ENCODE data around the gene STX2.

DNA sequence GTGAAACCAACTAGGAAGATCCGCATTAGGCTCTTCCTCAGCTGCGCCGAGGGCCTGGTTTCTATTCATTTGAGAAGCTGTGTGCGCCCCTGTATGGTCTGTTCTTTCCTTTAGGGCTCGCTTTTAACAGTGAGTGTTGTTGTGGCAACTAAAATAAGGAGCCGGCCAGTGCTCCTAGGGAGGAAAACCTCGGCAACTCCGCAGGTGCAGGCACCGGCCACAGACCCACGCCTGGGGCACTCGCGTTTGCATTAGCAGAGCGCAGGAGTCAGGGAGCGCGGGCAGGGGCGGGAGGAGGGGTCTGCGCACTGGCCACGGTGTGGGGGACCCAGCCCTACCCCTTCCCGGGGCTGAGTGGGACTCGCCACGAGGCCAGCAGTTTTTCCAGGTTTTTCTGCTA is 50.5 kb downstream of the STX2 start:
- TF ChIP-seq, protein P1, sequence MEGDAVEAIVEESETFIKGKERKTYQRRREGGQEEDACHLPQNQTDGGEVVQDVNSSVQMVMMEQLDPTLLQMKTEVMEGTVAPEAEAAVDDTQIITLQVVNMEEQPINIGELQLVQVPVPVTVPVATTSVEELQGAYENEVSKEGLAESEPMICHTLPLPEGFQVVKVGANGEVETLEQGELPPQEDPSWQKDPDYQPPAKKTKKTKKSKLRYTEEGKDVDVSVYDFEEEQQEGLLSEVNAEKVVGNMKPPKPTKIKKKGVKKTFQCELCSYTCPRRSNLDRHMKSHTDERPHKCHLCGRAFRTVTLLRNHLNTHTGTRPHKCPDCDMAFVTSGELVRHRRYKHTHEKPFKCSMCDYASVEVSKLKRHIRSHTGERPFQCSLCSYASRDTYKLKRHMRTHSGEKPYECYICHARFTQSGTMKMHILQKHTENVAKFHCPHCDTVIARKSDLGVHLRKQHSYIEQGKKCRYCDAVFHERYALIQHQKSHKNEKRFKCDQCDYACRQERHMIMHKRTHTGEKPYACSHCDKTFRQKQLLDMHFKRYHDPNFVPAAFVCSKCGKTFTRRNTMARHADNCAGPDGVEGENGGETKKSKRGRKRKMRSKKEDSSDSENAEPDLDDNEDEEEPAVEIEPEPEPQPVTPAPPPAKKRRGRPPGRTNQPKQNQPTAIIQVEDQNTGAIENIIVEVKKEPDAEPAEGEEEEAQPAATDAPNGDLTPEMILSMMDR (IDR thresholded peaks at IDR 0.05; ENCODE audit: insufficient read depth, low read depth, low read length) = no peak
- no peak for TF ChIP-seq EZH2 (IDR thresholded peaks at IDR 0.05; ENCODE audit: insufficient read depth, low read length)
